K562 (cell line): ENCODE measurements around the gene SLC38A8. TPM values are rescaled to one million over a fixed set of nuclear protein-coding genes. Genes with fewer than 3 reads are reported as not detected.

Source experiments
- ATAC-seq: fragments of 200-7000 bp; cut with Tn5 transposase; 3 replicates; pipeline ENCODE4 v1.9.1; 2020; ENCODE audit warnings: moderate library complexity
- BruUV-seq: library from RNA; stranded (reverse); fragments of 400-500 nt; replicated peaks from 2 replicates; lab custom pipeline; 2021; lab: Mats Ljungman, UMichigan
- CTCF ChIA-PET: fragments of 300-600 bp; formaldehyde crosslinking; extraction: SDS; loops from one replicate; lab custom pipeline; 2021; ENCODE audit warnings: low intra/inter-chr PET ratio; lab: Yijun Ruan, JAX
- POLR2A ChIA-PET: fragments of 300-600, 350-650 bp; sonication (Branson Sonifier 250); formaldehyde crosslinking; extraction: SDS; loops from one replicate; lab custom pipeline; 2021; ENCODE audit warnings: antibody characterized with exemption, inconsistent platforms; lab: Yijun Ruan, JAX
- DNase-seq, 4 experiments: peaks; one replicate each; pipeline versions ENCODE4 v3.0.0 to v3.0.0-alpha.2; 2011 to 2018; ENCODE audit warnings: low spot score in 3 of 4, mixed read lengths in 3 of 4; ENCODE audit errors: extremely low read depth in 1 of 4
- FAIRE-seq: peaks from 2 replicates; lab custom pipeline; 2011; peaks lifted over from hg19 to GRCh38; lab: Jason Lieb, UNC
- H2AFZ ChIP-seq: 2 replicates; pipeline ENCODE4 v1.6.0; 2011; ENCODE audit warnings: low read depth, low read length, control low read depth, inconsistent platforms
- H3K27ac ChIP-seq: fragments of 200-600 bp; 3 replicates; pipeline ENCODE4 v1.8.0; 2011; ENCODE audit warnings: low read depth, mild to moderate bottlenecking, control low read depth, inconsistent platforms, low read length, moderate library complexity, mixed read lengths; ENCODE audit errors: extremely low read depth
- H3K27me3 ChIP-seq, 2 experiments: fragments of 300-600 bp in 1 of 2; 2 replicates in 1 of 2; 3 replicates in 1 of 2; pipeline versions ENCODE4 v1.6.0 to v1.8.0; 2011; ENCODE audit warnings: inconsistent platforms in 2 of 2, low read length in 2 of 2, mild to moderate bottlenecking in 1 of 2, mixed read lengths in 1 of 2, moderate library complexity in 1 of 2; ENCODE audit not compliant: control insufficient read depth in 2 of 2, insufficient read depth in 2 of 2
- H3K36me3 ChIP-seq: fragments of 300-600 bp; 3 replicates; pipeline ENCODE4 v1.8.0; 2011; ENCODE audit warnings: mild to moderate bottlenecking, low read length, inconsistent platforms; ENCODE audit not compliant: control insufficient read depth, insufficient read depth
- H3K4me1 ChIP-seq, 2 experiments: fragments of 200-600 bp in 1 of 2; replicated peaks in 1 of 2; 2 replicates in 1 of 2; 3 replicates in 1 of 2; pipeline versions ENCODE4 v1.5.1 to v1.8.0; 2011; ENCODE audit warnings: inconsistent platforms in 2 of 2, low read length in 2 of 2, mild to moderate bottlenecking in 1 of 2, mixed read lengths in 1 of 2, moderate library complexity in 1 of 2; ENCODE audit not compliant: control insufficient read depth in 2 of 2, insufficient read depth in 2 of 2
- H3K4me2 ChIP-seq: 2 replicates; pipeline ENCODE4 v1.6.1; 2011; ENCODE audit warnings: low read length, control low read depth, inconsistent platforms, mixed read lengths; ENCODE audit not compliant: insufficient read depth
- H3K4me3 ChIP-seq: fragments of 200-600 bp; sonication (generic), shearing (Covaris generic); 2 replicates; pipeline ENCODE4 v1.5.1; 2016; ENCODE audit warnings: control low read depth, inconsistent platforms
- H3K79me2 ChIP-seq: fragments of 200-600 bp; 3 replicates; pipeline ENCODE4 v1.8.0; 2011; ENCODE audit warnings: low read length, inconsistent platforms; ENCODE audit not compliant: control insufficient read depth, insufficient read depth
- H3K9ac ChIP-seq, 2 experiments: 2 replicates each; pipeline versions ENCODE4 v1.6.0 to v1.6.1; 2011; ENCODE audit warnings: low read depth in 2 of 2, low read length in 2 of 2, control low read depth in 1 of 2, inconsistent platforms in 1 of 2, mild to moderate bottlenecking in 1 of 2, mixed read lengths in 1 of 2; ENCODE audit not compliant: insufficient read depth in 1 of 2
- H3K9me1 ChIP-seq: one replicate; pipeline ENCODE4 v1.6.0; 2011; ENCODE audit warnings: inconsistent platforms, mild to moderate bottlenecking, low read length, moderate library complexity; ENCODE audit not compliant: control insufficient read depth, insufficient read depth
- H3K9me3 ChIP-seq: replicated peaks from 2 replicates; pipeline ENCODE4 v1.5.1; 2011; ENCODE audit warnings: low read depth, low read length, inconsistent platforms; ENCODE audit not compliant: control insufficient read depth, insufficient read depth
- H4K20me1 ChIP-seq: replicated peaks from 2 replicates; pipeline ENCODE4 v1.6.1; 2011; ENCODE audit warnings: low read length, inconsistent platforms, mixed read lengths; ENCODE audit not compliant: control insufficient read depth, insufficient read depth
- BRD4 ChIP-seq: fragments of 200-600 bp; sonication (generic); IDR thresholded peaks from 2 replicates; pipeline ENCODE4 v1.6.1; 2017; ENCODE audit warnings: inconsistent platforms
- JUNB ChIP-seq: fragments of 450-650 bp; formaldehyde crosslinking; conservative IDR thresholded peaks from 2 replicates; pipeline ENCODE4 v1.4.0; 2020; ENCODE audit warnings: mild to moderate bottlenecking
- RBM14 ChIP-seq: fragments of 200-400 bp; formaldehyde crosslinking; IDR thresholded peaks from 2 replicates; pipeline ENCODE4 v1.6.1; 2018; ENCODE audit warnings: low read depth, mild to moderate bottlenecking, low read length, moderate library complexity, borderline replicate concordance; ENCODE audit not compliant: insufficient read depth
- ZNF224 ChIP-seq: sonication (generic); formaldehyde crosslinking; IDR thresholded peaks from 2 replicates; pipeline ENCODE4 v1.8.0; 2022; ENCODE audit warnings: mild to moderate bottlenecking, missing genetic modification reagents
- WGBS: fragments of 100-300 bp; shearing (Covaris generic); methylation state at CpG from one replicate; pipeline ENCODE4 v1.1.6; 2016; ENCODE audit warnings: low coverage, mixed read lengths; ENCODE audit not compliant: insufficient coverage; ENCODE audit errors: missing lambda C conversion rate; 5-methylcytosine and 5-hydroxymethylcytosine counted together
- in situ Hi-C: fragments of 300-500 bp; cut with MboI; formaldehyde crosslinking; loops from 4 replicates; pipeline ENCODE4 v1.15.0; 2018; ENCODE audit warnings: inconsistent platforms, mixed read lengths
- intact Hi-C: fragments of 100-400 bp; cut with micrococcal nuclease; formaldehyde crosslinking; loops from 2 replicates; pipeline ENCODE4 v1.14.2; 2022
- polyA plus RNA-seq, 8 experiments: library from polyadenylated mRNA; depleted of rRNA in 4 of 8; stranded (reverse) in 5 of 8; unstranded in 3 of 8; fragments of >200 nt; fragmentation: Nextera tagmentation in 2 of 8; fragmentation: Illumina TruSeq in 1 of 8; extraction: Ambion mirVana in 2 of 8; extraction: Trizol in 1 of 8; gene quantifications; 2 replicates each; pipeline versions ENCODE4 v1.2.1 to v1.2.3, GENCODE V29; 2011 to 2014; ENCODE audit warnings: inconsistent platforms in 1 of 8, missing spikeins in 1 of 8
- total RNA-seq, 7 experiments: library from RNA; depleted of rRNA in 6 of 7; stranded (reverse); fragments of >200 nt in 6 of 7; fragmentation: Illumina TruSeq in 2 of 7; extraction: Trizol in 2 of 7; gene quantifications; 2 replicates each; pipeline versions ENCODE4 v1.2.1 to v1.2.3, GENCODE V29; 2011 to 2021; ENCODE audit warnings: low replicate concordance in 1 of 7
- TF ChIP-seq, protein P1 (sequence below): sonication (generic); formaldehyde crosslinking; IDR thresholded peaks from 2 replicates; pipeline ENCODE4 v1.8.1; 2023; ENCODE audit warnings: mild to moderate bottlenecking, missing genetic modification reagents, moderate library complexity
- TF ChIP-seq, protein P2 (sequence below): fragments of 250-450 bp; sonication (Bioruptor Pico); IDR thresholded peaks from 2 replicates; pipeline ENCODE4 v1.4.0; 2020

SLC38A8 gene
- total and polyA plus RNA-seq, 9 of the 15 experiments (the other 6 are each of a cell fraction or from before 2014, with no cell fraction given), result 0.28 TPM; not detected in 8

GRCh38 chr16:84075376-84075775, 32.8 kb upstream of the SLC38A8 start:
- WGBS, result 87% methylated on average over 11 of the region's 11 CpGs
- H3K79me2 ChIP-seq, result no peaks in the 10 kb centered on the region
- TF ChIP-seq JUNB (CRISPR knock-in tag) (no peak), ZNF224 (CRISPR knock-in tag) (no peak), BRD4 (no peak), RBM14 (no peak)
- TF ChIP-seq, protein P1, sequence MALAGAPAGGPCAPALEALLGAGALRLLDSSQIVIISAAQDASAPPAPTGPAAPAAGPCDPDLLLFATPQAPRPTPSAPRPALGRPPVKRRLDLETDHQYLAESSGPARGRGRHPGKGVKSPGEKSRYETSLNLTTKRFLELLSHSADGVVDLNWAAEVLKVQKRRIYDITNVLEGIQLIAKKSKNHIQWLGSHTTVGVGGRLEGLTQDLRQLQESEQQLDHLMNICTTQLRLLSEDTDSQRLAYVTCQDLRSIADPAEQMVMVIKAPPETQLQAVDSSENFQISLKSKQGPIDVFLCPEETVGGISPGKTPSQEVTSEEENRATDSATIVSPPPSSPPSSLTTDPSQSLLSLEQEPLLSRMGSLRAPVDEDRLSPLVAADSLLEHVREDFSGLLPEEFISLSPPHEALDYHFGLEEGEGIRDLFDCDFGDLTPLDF (CRISPR knock-in tag), result no peak
- TF ChIP-seq, protein P2, sequence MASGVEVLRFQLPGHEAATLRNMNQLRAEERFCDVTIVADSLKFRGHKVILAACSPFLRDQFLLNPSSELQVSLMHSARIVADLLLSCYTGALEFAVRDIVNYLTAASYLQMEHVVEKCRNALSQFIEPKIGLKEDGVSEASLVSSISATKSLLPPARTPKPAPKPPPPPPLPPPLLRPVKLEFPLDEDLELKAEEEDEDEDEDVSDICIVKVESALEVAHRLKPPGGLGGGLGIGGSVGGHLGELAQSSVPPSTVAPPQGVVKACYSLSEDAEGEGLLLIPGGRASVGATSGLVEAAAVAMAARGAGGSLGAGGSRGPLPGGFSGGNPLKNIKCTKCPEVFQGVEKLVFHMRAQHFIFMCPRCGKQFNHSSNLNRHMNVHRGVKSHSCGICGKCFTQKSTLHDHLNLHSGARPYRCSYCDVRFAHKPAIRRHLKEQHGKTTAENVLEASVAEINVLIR, result no peak
- no peaks in the 10 kb centered on the region for H3K4me1 ChIP-seq
- no peaks in the 10 kb centered on the region for H4K20me1 ChIP-seq
- DNase-seq (no peak), FAIRE-seq (no peak), ATAC-seq (no peak)
- POLR2A ChIA-PET, result no interaction called here
- peaks cover 82% of the 10 kb centered on the region for H3K36me3 ChIP-seq
- H3K27ac ChIP-seq, result no peak overlapping the region
- no peaks in the 10 kb centered on the region for H3K9me3 ChIP-seq
- no peak overlapping the region for H3K4me2 ChIP-seq
- no peaks in the 10 kb centered on the region for H3K9me1 ChIP-seq
- H3K4me3 ChIP-seq, result no peak overlapping the region
- BruUV-seq, result no TSS peak
- no peak overlapping the region for H2AFZ ChIP-seq
- H3K9ac ChIP-seq, result peak overlapping the region in 1 of 2 experiments; percentile 56; a peak in 1 of 4 replicates
- intact Hi-C loops (no loop called here), in situ Hi-C loops (no loop called here)
- no peaks in the 10 kb centered on the region for H3K27me3 ChIP-seq
- CTCF ChIA-PET, result no interaction called here
